Omental fat pad (tissue), 4 donors: ENCODE results near the gene PTK7. TPM values are rescaled to one million over a fixed set of nuclear protein-coding genes. Genes with fewer than 3 reads are reported as not detected.
"Not testable (repeated sequence)": the region's sequence is repeated elsewhere in the genome, so short reads cannot be mapped to it uniquely, and the experiment has no call there.

Source experiments
- ATAC-seq: fragments of 150-250 bp; one replicate; pipeline ENCODE4 v1.9.1; 2016; ENCODE audit warnings: mild to moderate bottlenecking, moderate library complexity; ENCODE audit not compliant: low FRiP score
- DNase-seq: peaks from one replicate; pipeline ENCODE4 v3.0.0-alpha.2; 2019; ENCODE audit warnings: low spot score
- CTCF ChIP-seq, 3 donors: fragments of 450-650 bp; IDR thresholded peaks; one replicate each; pipeline ENCODE4 v1.5.1; 2016 to 2017; ENCODE audit warnings: antibody characterized with exemption in 3 of 3, mild to moderate bottlenecking in 3 of 3, moderate library complexity in 2 of 3
- total RNA-seq, 4 donors: library from RNA; depleted of rRNA; stranded (reverse); fragments of >200 nt; gene quantifications; one replicate each; pipeline ENCODE4 v1.1.0, GENCODE V29; 2016

Gene PTK7
- total RNA-seq, 4 donors from 2014 or later: 11.5 to 38.9 (median 13.8) TPM

DNA sequence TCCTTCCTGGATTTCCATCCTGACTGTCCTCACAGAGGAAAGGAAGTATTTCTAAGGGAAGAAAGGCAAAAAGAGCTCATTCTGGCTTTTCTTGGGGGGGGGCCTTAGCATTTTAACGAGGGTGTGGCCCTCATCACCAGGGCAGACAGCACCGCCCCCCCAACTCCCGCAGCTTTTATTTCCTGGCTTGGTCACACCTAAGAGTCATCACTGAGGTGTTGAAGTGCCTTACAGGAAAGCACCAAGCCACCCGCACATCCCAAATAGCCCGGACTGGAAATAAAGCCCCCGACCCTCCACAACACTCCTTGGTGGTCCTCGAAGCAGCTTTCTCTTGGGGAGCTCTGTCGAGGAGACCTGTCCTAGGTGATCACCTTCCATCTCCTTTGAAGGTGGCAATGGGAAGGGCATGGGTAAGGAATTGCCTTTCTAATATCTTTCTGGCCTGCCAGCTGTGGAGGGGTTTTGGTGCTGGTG lies 1.3 kb downstream of the PTK7 start:
- ATAC-seq (no peak), DNase-seq (no peak)
- TF ChIP-seq CTCF (IDR thresholded peaks at IDR 0.05): no peak

DNA sequence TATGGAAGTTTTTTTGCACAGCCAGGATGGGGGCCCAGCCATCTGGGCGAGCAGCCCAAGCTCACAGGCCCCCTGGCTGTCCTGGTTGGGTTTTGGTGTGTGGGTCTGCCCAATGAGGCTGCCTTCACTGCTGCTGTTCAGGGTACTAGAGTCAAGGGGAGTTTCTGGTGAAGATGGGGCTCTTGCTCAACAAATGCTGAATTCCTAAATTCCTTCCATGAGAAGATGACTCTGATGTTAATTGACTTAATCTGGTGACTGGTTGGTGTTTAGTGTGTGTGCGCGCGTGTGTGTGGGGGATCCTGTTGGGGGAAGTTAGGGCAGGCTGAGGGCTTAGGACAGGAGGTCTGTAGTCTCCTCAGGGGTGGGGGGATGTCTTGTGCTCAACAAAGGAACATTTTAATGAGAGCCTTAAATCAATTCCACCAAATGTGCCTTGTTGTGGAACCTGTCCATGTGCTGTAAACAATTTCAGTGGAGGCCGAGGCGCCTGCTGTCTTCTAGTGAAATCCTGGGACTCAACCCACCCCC lies 1.9 kb downstream of the PTK7 start:
- no peak for TF ChIP-seq CTCF (IDR thresholded peaks at IDR 0.05)
- no peak for ATAC-seq
- no peak for DNase-seq

- no peak for TF ChIP-seq CTCF (IDR thresholded peaks at IDR 0.05)
- DNase-seq: no peak
- no peak for ATAC-seq
Measured at GRCh38 chr6:43078691-43079090, 2.6 kb downstream of the PTK7 start.

DNA sequence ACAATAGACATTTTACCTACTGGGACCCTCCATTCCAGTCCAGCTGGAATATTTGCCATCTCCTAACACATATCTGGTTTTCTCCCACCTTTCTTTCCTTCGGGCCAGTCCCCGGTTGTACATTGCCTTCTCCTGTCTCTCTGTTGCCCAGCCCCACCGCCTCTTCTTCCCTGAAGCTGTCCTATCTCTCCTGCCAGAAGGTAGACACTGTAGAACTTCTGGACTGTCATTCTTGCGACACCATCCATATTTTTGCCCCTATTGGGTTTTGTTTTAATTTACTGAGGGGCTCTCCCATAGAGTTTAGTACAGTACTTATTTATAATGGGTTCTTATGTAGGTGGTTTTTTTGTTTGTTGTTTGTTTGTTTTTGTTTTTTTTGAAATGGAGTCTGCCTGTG lies 4.9 kb downstream of the PTK7 start:
- no peak for DNase-seq

GRCh38 chr6:43081922-43082321 lies 5.8 kb downstream of the PTK7 start:
- DNase-seq, ATAC-seq: not testable (repeated sequence)

More for the DNA sequence above, 4.9 kb downstream of the PTK7 start:
- ATAC-seq: no peak
- TF ChIP-seq CTCF (IDR thresholded peaks at IDR 0.05): no peak

- TF ChIP-seq CTCF (IDR thresholded peaks at IDR 0.05): no peak
- ATAC-seq (no peak), DNase-seq (no peak)
Measured at GRCh38 chr6:43082806-43083655, 6.9 kb downstream of the PTK7 start.

DNA sequence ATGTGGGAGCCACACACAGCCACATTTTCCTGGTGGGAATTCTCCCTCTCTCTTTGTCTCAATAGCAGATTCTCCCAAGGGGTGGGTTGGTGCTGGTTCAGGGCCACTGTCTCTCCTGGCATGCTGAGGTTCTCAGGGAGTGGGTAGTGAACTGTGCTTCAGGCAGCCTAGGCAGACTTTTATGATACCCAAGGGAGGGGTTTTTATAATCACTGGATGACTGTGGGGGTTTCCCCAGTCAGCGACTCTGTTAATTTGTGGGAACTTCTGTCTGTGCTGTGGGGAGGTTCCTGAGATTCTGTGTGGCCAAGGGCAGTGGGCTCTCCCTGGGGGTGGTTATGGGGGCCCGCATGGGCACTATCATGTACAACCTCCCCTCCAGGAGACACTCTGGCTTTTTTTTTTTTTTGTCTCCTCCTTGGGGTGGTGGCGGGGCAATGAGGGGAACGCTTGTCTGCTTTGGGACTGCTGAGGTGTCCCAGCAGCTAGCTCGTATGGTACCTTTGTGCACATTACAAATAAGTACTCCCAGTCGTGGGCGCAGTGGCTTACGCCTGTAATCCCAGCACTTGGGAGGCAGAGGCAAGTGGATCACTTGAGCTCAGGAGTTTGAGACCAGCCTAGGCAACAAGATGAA lies 10.0 kb downstream of the PTK7 start:
- ATAC-seq (no peak), DNase-seq (no peak)
- TF ChIP-seq CTCF (IDR thresholded peaks at IDR 0.05): no peak
